Suprapubic skin (tissue), 4 donors: ENCODE data around the gene SHF.

ENCODE experiments used
- POLR2A ChIP-seq, 2 donors: fragments of 450-650 bp; IDR thresholded peaks; one replicate each; pipeline ENCODE4 v1.6.1; 2017; ENCODE audit warnings: antibody characterized with exemption in 2 of 2, mild to moderate bottlenecking in 2 of 2, moderate library complexity in 2 of 2
- POLR2AphosphoS5 ChIP-seq, 3 donors: sonication (generic); formaldehyde crosslinking; IDR thresholded peaks; one replicate each; pipeline ENCODE4 v1.6.1; 2017; ENCODE audit warnings: antibody characterized with exemption in 3 of 3
- TF ChIP-seq, protein P1 (sequence below), 2 donors: fragments of 200-600 bp in 1 of 2; fragments of 450-650 bp in 1 of 2; sonication (generic) in 1 of 2; IDR thresholded peaks; one replicate each; pipeline ENCODE4 v1.5.1; 2016 to 2019; ENCODE audit warnings: antibody characterized with exemption in 2 of 2, mild to moderate bottlenecking in 1 of 2, moderate library complexity in 1 of 2

- TF ChIP-seq, protein P1, sequence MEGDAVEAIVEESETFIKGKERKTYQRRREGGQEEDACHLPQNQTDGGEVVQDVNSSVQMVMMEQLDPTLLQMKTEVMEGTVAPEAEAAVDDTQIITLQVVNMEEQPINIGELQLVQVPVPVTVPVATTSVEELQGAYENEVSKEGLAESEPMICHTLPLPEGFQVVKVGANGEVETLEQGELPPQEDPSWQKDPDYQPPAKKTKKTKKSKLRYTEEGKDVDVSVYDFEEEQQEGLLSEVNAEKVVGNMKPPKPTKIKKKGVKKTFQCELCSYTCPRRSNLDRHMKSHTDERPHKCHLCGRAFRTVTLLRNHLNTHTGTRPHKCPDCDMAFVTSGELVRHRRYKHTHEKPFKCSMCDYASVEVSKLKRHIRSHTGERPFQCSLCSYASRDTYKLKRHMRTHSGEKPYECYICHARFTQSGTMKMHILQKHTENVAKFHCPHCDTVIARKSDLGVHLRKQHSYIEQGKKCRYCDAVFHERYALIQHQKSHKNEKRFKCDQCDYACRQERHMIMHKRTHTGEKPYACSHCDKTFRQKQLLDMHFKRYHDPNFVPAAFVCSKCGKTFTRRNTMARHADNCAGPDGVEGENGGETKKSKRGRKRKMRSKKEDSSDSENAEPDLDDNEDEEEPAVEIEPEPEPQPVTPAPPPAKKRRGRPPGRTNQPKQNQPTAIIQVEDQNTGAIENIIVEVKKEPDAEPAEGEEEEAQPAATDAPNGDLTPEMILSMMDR (IDR thresholded peaks at IDR 0.05) = no peak
- TF ChIP-seq POLR2AphosphoS5 (IDR thresholded peaks at IDR 0.05) (no peak), POLR2A (IDR thresholded peaks at IDR 0.05) (no peak)
Measured at GRCh38 chr15:45122719-45123118, 65.0 kb downstream of the SHF start.
